ENCODE results near the gene TMEM125. TPM values are rescaled to one million over a fixed set of nuclear protein-coding genes. Genes with fewer than 3 reads are reported as not detected.

The TMEM125 gene
- total RNA-seq, 6 donors from 2014 or later: 144 to 302 (median 227) TPM

GRCh38 chr1:43282220-43283195 lies 12.7 kb downstream of the TMEM125 start:
- no peak for ATAC-seq (ENCODE audit: low FRiP score in 2 of 2)
- Histone ChIP-seq H3K36me3 (no peaks in the 10 kb centered on the region), H3K27ac (peak overlapping the region in 3 of 4 donors; percentile 34 to 65 (median 60))

GRCh38 chr1:43284065-43284464 lies 14.3 kb downstream of the TMEM125 start:
- Histone ChIP-seq H3K4me3 (peak overlapping the region in 2 of 4 donors; percentile 40 to 47), H3K4me1 (peaks cover 0 to 24% (median 15%) of the 10 kb centered on the region in 4 donors), H3K9me3 (no peaks in the 10 kb centered on the region), H3K36me3 (no peaks in the 10 kb centered on the region), H3K27ac (peak overlapping the region in 2 of 4 donors; percentile 60 to 70), H3K27me3 (no peaks in the 10 kb centered on the region)
- WGBS, 2 donors: 82 to 85% methylated on average over 2 to 3 of the region's 3 CpGs
- DNase-seq: peak in 1 of 2 donors; percentile 13
- ATAC-seq (ENCODE audit: low FRiP score in 2 of 2): no peak
- TF ChIP-seq POLR2A (IDR thresholded peaks at IDR 0.05) (no peak), POLR2AphosphoS5 (IDR thresholded peaks at IDR 0.05) (no peak), EP300 (IDR thresholded peaks at IDR 0.05) (no peak)
- TF ChIP-seq, protein P1, sequence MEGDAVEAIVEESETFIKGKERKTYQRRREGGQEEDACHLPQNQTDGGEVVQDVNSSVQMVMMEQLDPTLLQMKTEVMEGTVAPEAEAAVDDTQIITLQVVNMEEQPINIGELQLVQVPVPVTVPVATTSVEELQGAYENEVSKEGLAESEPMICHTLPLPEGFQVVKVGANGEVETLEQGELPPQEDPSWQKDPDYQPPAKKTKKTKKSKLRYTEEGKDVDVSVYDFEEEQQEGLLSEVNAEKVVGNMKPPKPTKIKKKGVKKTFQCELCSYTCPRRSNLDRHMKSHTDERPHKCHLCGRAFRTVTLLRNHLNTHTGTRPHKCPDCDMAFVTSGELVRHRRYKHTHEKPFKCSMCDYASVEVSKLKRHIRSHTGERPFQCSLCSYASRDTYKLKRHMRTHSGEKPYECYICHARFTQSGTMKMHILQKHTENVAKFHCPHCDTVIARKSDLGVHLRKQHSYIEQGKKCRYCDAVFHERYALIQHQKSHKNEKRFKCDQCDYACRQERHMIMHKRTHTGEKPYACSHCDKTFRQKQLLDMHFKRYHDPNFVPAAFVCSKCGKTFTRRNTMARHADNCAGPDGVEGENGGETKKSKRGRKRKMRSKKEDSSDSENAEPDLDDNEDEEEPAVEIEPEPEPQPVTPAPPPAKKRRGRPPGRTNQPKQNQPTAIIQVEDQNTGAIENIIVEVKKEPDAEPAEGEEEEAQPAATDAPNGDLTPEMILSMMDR (IDR thresholded peaks at IDR 0.05): no peak

More at GRCh38 chr1:43282220-43283195, 12.7 kb downstream of the TMEM125 start:
- Histone ChIP-seq H3K4me3 (no peak overlapping the region), H3K27me3 (no peaks in the 10 kb centered on the region), H3K4me1 (peaks cover 0 to 24% (median 15%) of the 10 kb centered on the region in 4 donors), H3K9me3 (no peaks in the 10 kb centered on the region)
- TF ChIP-seq POLR2A (IDR thresholded peaks at IDR 0.05) (no peak), EP300 (IDR thresholded peaks at IDR 0.05) (peak in 1 of 4 donors; percentile 50)
- WGBS, 2 donors: 71 to 76% methylated on average over 6 to 15 of the region's 15 CpGs
- peak; percentile 59 to 71 for DNase-seq

DNA sequence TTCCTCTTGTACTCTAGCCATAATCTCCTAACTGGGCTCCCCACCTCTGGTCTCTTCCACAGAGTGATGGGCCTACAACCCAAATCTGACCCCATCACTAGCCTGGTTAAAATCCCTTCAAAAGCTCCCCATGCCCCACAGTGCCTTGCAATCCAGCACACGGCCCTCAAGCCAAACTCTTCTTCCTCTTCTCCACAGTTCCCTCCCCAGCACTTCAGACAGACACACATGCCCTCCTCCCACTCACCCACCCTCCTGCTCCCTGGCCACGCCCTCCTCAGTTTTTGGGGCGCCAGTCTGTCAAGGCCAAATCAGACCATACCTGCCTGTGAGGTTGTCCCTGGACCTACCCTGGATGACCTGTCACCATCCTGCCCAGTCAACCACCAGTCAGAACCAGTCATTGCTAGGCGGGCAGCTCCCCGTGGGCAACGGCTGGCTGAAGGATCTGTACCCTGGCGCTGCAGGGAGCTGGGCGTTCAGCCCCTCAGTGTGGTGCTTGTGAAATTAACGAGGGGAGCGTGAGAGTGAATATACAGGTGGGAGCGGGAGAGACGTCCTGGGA lies 14.8 kb downstream of the TMEM125 start:
- no peaks in the 10 kb centered on the region for H3K36me3 ChIP-seq
- ATAC-seq (ENCODE audit: low FRiP score in 2 of 2) (no peak), DNase-seq (no peak)
- no peaks in the 10 kb centered on the region for H3K9me3 ChIP-seq
- peaks cover 0 to 24% (median 15%) of the 10 kb centered on the region in 4 donors for H3K4me1 ChIP-seq
- peak overlapping the region; percentile 35 to 70 (median 52) for H3K27ac ChIP-seq
- H3K27me3 ChIP-seq: no peaks in the 10 kb centered on the region
- peak overlapping the region in 3 of 4 donors; percentile 40 to 47 (median 47) for H3K4me3 ChIP-seq
- 69 to 78% methylated on average over 12 of the region's 12 CpGs for WGBS, 2 donors
- no peak for TF ChIP-seq EP300 (IDR thresholded peaks at IDR 0.05)
- no peak for TF ChIP-seq POLR2AphosphoS5 (IDR thresholded peaks at IDR 0.05)
- no peak for TF ChIP-seq POLR2A (IDR thresholded peaks at IDR 0.05)
- TF ChIP-seq, protein P1 (IDR thresholded peaks at IDR 0.05): no peak

GRCh38 chr1:43285269-43285990 lies 15.6 kb downstream of the TMEM125 start, which contains the start of gene C1orf210:
Gene C1orf210, minus strand, starts transcription at chr1:43285581. Its CDS starts 2,311 bp downstream, at chr1:43283270.
- Histone ChIP-seq H3K4me1 (peaks cover 0 to 24% (median 14%) of the 10 kb centered on the region in 4 donors), H3K27me3 (no peaks in the 10 kb centered on the region), H3K9me3 (no peaks in the 10 kb centered on the region), H3K27ac (peak within 1 kb of the TSS; percentile 35 to 70 (median 52)), H3K36me3 (no peaks in the 10 kb centered on the region), H3K4me3 (peak within 1 kb of the TSS in 3 of 4 donors; percentile 40 to 47 (median 47))
- TF ChIP-seq, protein P1 (IDR thresholded peaks at IDR 0.05): peak in 4 of 6 experiments; percentile 16 to 59 (median 41)
- TF ChIP-seq POLR2AphosphoS5 (IDR thresholded peaks at IDR 0.05) (no peak), POLR2A (IDR thresholded peaks at IDR 0.05) (peak in 1 of 4 donors; percentile 55), EP300 (IDR thresholded peaks at IDR 0.05) (no peak)
- ATAC-seq (ENCODE audit: low FRiP score in 2 of 2): peak; percentile 72 to 94
- WGBS, 2 donors: 47 to 63% methylated on average over 19 of the region's 19 CpGs
- DNase-seq: peak; percentile 90 to 95
